ENCODE data around the gene TMEM132D.

Gene TMEM132D

GRCh38 chr12:129294868-129295267 lies 609.0 kb downstream of the TMEM132D start:
- H3K27ac ChIP-seq (ENCODE audit: low read depth in 2 of 2, low read length in 2 of 2), result no peak overlapping the region
- H3K36me3 ChIP-seq (ENCODE audit: control insufficient read depth in 2 of 2, insufficient read depth in 2 of 2, low read length in 2 of 2), result no peaks in the 10 kb centered on the region
- H3K9me3 ChIP-seq (ENCODE audit: control insufficient read depth in 2 of 2, low read length in 2 of 2), result peaks cover 0 to 2% of the 10 kb centered on the region in 2 donors
- no peak overlapping the region for H3K9ac ChIP-seq (ENCODE audit: low read depth in 1 of 2, low read length in 2 of 2)
- no peak overlapping the region for H3K4me3 ChIP-seq (ENCODE audit: low read length in 2 of 2)
- no peaks in the 10 kb centered on the region for H3K27me3 ChIP-seq (ENCODE audit: control insufficient read depth in 2 of 2, insufficient read depth in 2 of 2, low read length in 2 of 2)
- H3K4me1 ChIP-seq (ENCODE audit: control insufficient read depth in 2 of 2, insufficient read depth in 2 of 2, low read length in 2 of 2), result no peaks in the 10 kb centered on the region

GRCh38 chr12:129279771-129280170 lies 624.1 kb downstream of the TMEM132D start:
- Histone ChIP-seq H3K4me1 (ENCODE audit: control insufficient read depth in 2 of 2, insufficient read depth in 2 of 2, low read length in 2 of 2) (no peaks in the 10 kb centered on the region), H3K36me3 (ENCODE audit: control insufficient read depth in 2 of 2, insufficient read depth in 2 of 2, low read length in 2 of 2) (no peaks in the 10 kb centered on the region), H3K27me3 (ENCODE audit: control insufficient read depth in 2 of 2, insufficient read depth in 2 of 2, low read length in 2 of 2) (no peaks in the 10 kb centered on the region), H3K4me3 (ENCODE audit: low read length in 2 of 2) (no peak overlapping the region), H3K9ac (ENCODE audit: low read depth in 1 of 2, low read length in 2 of 2) (no peak overlapping the region), H3K27ac (ENCODE audit: low read depth in 2 of 2, low read length in 2 of 2) (no peak overlapping the region), H3K9me3 (ENCODE audit: control insufficient read depth in 2 of 2, low read length in 2 of 2) (peaks cover 0 to 2% of the 10 kb centered on the region in 2 donors)

- Histone ChIP-seq H3K9ac (ENCODE audit: low read depth in 1 of 2, low read length in 2 of 2) (no peak overlapping the region), H3K27ac (ENCODE audit: low read depth in 2 of 2, low read length in 2 of 2) (no peak overlapping the region), H3K36me3 (ENCODE audit: control insufficient read depth in 2 of 2, insufficient read depth in 2 of 2, low read length in 2 of 2) (no peaks in the 10 kb centered on the region)
These were observed 627.3 kb downstream of the TMEM132D start for GRCh38 chr12:129276361-129277060.

GRCh38 chr12:129269756-129270495 lies 633.9 kb downstream of the TMEM132D start:
- Histone ChIP-seq H3K4me1 (ENCODE audit: control insufficient read depth in 2 of 2, insufficient read depth in 2 of 2, low read length in 2 of 2) (no peaks in the 10 kb centered on the region), H3K27me3 (ENCODE audit: control insufficient read depth in 2 of 2, insufficient read depth in 2 of 2, low read length in 2 of 2) (no peaks in the 10 kb centered on the region), H3K36me3 (ENCODE audit: control insufficient read depth in 2 of 2, insufficient read depth in 2 of 2, low read length in 2 of 2) (no peaks in the 10 kb centered on the region), H3K9me3 (ENCODE audit: control insufficient read depth in 2 of 2, low read length in 2 of 2) (peaks cover 0 to 5% of the 10 kb centered on the region in 2 donors), H3K27ac (ENCODE audit: low read depth in 2 of 2, low read length in 2 of 2) (no peak overlapping the region), H3K9ac (ENCODE audit: low read depth in 1 of 2, low read length in 2 of 2) (no peak overlapping the region), H3K4me3 (ENCODE audit: low read length in 2 of 2) (no peak overlapping the region)

More at GRCh38 chr12:129276361-129277060, 627.3 kb downstream of the TMEM132D start:
- H3K4me3 ChIP-seq (ENCODE audit: low read length in 2 of 2), result no peak overlapping the region
- no peaks in the 10 kb centered on the region for H3K4me1 ChIP-seq (ENCODE audit: control insufficient read depth in 2 of 2, insufficient read depth in 2 of 2, low read length in 2 of 2)
- H3K9me3 ChIP-seq (ENCODE audit: control insufficient read depth in 2 of 2, low read length in 2 of 2), result peaks cover 0 to 5% of the 10 kb centered on the region in 2 donors
- H3K27me3 ChIP-seq (ENCODE audit: control insufficient read depth in 2 of 2, insufficient read depth in 2 of 2, low read length in 2 of 2), result no peaks in the 10 kb centered on the region

GRCh38 chr12:129258781-129259318 lies 645.0 kb downstream of the TMEM132D start:
- Histone ChIP-seq H3K36me3 (ENCODE audit: control insufficient read depth in 2 of 2, insufficient read depth in 2 of 2, low read length in 2 of 2) (no peaks in the 10 kb centered on the region), H3K27me3 (ENCODE audit: control insufficient read depth in 2 of 2, insufficient read depth in 2 of 2, low read length in 2 of 2) (no peaks in the 10 kb centered on the region), H3K9me3 (ENCODE audit: control insufficient read depth in 2 of 2, low read length in 2 of 2) (peaks cover 0 to 2% of the 10 kb centered on the region in 2 donors), H3K4me3 (ENCODE audit: low read length in 2 of 2) (no peak overlapping the region), H3K27ac (ENCODE audit: low read depth in 2 of 2, low read length in 2 of 2) (no peak overlapping the region), H3K9ac (ENCODE audit: low read depth in 1 of 2, low read length in 2 of 2) (no peak overlapping the region), H3K4me1 (ENCODE audit: control insufficient read depth in 2 of 2, insufficient read depth in 2 of 2, low read length in 2 of 2) (no peaks in the 10 kb centered on the region)

GRCh38 chr12:129257524-129257923 lies 646.3 kb downstream of the TMEM132D start:
- no peak overlapping the region for H3K9ac ChIP-seq (ENCODE audit: low read depth in 1 of 2, low read length in 2 of 2)
- no peaks in the 10 kb centered on the region for H3K36me3 ChIP-seq (ENCODE audit: control insufficient read depth in 2 of 2, insufficient read depth in 2 of 2, low read length in 2 of 2)
- no peak overlapping the region for H3K27ac ChIP-seq (ENCODE audit: low read depth in 2 of 2, low read length in 2 of 2)
- no peaks in the 10 kb centered on the region for H3K27me3 ChIP-seq (ENCODE audit: control insufficient read depth in 2 of 2, insufficient read depth in 2 of 2, low read length in 2 of 2)
- H3K4me1 ChIP-seq (ENCODE audit: control insufficient read depth in 2 of 2, insufficient read depth in 2 of 2, low read length in 2 of 2), result no peaks in the 10 kb centered on the region
- peaks cover 0 to 2% of the 10 kb centered on the region in 2 donors for H3K9me3 ChIP-seq (ENCODE audit: control insufficient read depth in 2 of 2, low read length in 2 of 2)
- no peak overlapping the region for H3K4me3 ChIP-seq (ENCODE audit: low read length in 2 of 2)

- Histone ChIP-seq H3K4me1 (ENCODE audit: control insufficient read depth in 2 of 2, insufficient read depth in 2 of 2, low read length in 2 of 2) (no peaks in the 10 kb centered on the region), H3K9me3 (ENCODE audit: control insufficient read depth in 2 of 2, low read length in 2 of 2) (peaks cover 0 to 5% of the 10 kb centered on the region in 2 donors), H3K27me3 (ENCODE audit: control insufficient read depth in 2 of 2, insufficient read depth in 2 of 2, low read length in 2 of 2) (no peaks in the 10 kb centered on the region), H3K4me3 (ENCODE audit: low read length in 2 of 2) (no peak overlapping the region), H3K27ac (ENCODE audit: low read depth in 2 of 2, low read length in 2 of 2) (no peak overlapping the region), H3K36me3 (ENCODE audit: control insufficient read depth in 2 of 2, insufficient read depth in 2 of 2, low read length in 2 of 2) (no peaks in the 10 kb centered on the region), H3K9ac (ENCODE audit: low read depth in 1 of 2, low read length in 2 of 2) (no peak overlapping the region)
These were observed 657.2 kb downstream of the TMEM132D start for GRCh38 chr12:129246630-129247029.

- Histone ChIP-seq H3K36me3 (ENCODE audit: control insufficient read depth in 2 of 2, insufficient read depth in 2 of 2, low read length in 2 of 2) (no peaks in the 10 kb centered on the region), H3K9me3 (ENCODE audit: control insufficient read depth in 2 of 2, low read length in 2 of 2) (peaks cover 0 to 5% of the 10 kb centered on the region in 2 donors)
These were observed 658.1 kb downstream of the TMEM132D start for GRCh38 chr12:129245769-129246168.

GRCh38 chr12:129241852-129242251 lies 662.0 kb downstream of the TMEM132D start:
- no peaks in the 10 kb centered on the region for H3K4me1 ChIP-seq (ENCODE audit: control insufficient read depth in 2 of 2, insufficient read depth in 2 of 2, low read length in 2 of 2)
- no peak overlapping the region for H3K27ac ChIP-seq (ENCODE audit: low read depth in 2 of 2, low read length in 2 of 2)
- peaks cover 0 to 2% of the 10 kb centered on the region in 2 donors for H3K9me3 ChIP-seq (ENCODE audit: control insufficient read depth in 2 of 2, low read length in 2 of 2)
- H3K27me3 ChIP-seq (ENCODE audit: control insufficient read depth in 2 of 2, insufficient read depth in 2 of 2, low read length in 2 of 2), result no peaks in the 10 kb centered on the region
- H3K36me3 ChIP-seq (ENCODE audit: control insufficient read depth in 2 of 2, insufficient read depth in 2 of 2, low read length in 2 of 2), result no peaks in the 10 kb centered on the region
- H3K4me3 ChIP-seq (ENCODE audit: low read length in 2 of 2), result no peak overlapping the region
- H3K9ac ChIP-seq (ENCODE audit: low read depth in 1 of 2, low read length in 2 of 2), result no peak overlapping the region

More at GRCh38 chr12:129245769-129246168, 658.1 kb downstream of the TMEM132D start:
- Histone ChIP-seq H3K9ac (ENCODE audit: low read depth in 1 of 2, low read length in 2 of 2) (no peak overlapping the region), H3K27ac (ENCODE audit: low read depth in 2 of 2, low read length in 2 of 2) (no peak overlapping the region), H3K4me1 (ENCODE audit: control insufficient read depth in 2 of 2, insufficient read depth in 2 of 2, low read length in 2 of 2) (no peaks in the 10 kb centered on the region), H3K27me3 (ENCODE audit: control insufficient read depth in 2 of 2, insufficient read depth in 2 of 2, low read length in 2 of 2) (no peaks in the 10 kb centered on the region), H3K4me3 (ENCODE audit: low read length in 2 of 2) (no peak overlapping the region)

GRCh38 chr12:129237881-129238280 lies 665.9 kb downstream of the TMEM132D start:
- Histone ChIP-seq H3K9me3 (ENCODE audit: control insufficient read depth in 2 of 2, low read length in 2 of 2) (peaks cover 0 to 2% of the 10 kb centered on the region in 2 donors), H3K9ac (ENCODE audit: low read depth in 1 of 2, low read length in 2 of 2) (no peak overlapping the region), H3K36me3 (ENCODE audit: control insufficient read depth in 2 of 2, insufficient read depth in 2 of 2, low read length in 2 of 2) (no peaks in the 10 kb centered on the region), H3K27me3 (ENCODE audit: control insufficient read depth in 2 of 2, insufficient read depth in 2 of 2, low read length in 2 of 2) (no peaks in the 10 kb centered on the region), H3K4me3 (ENCODE audit: low read length in 2 of 2) (no peak overlapping the region), H3K4me1 (ENCODE audit: control insufficient read depth in 2 of 2, insufficient read depth in 2 of 2, low read length in 2 of 2) (no peaks in the 10 kb centered on the region), H3K27ac (ENCODE audit: low read depth in 2 of 2, low read length in 2 of 2) (no peak overlapping the region)
